Left cardiac atrium (tissue), 4 donors: Measurements from ENCODE around the gene ZSCAN22. TPM values are rescaled to one million over a fixed set of nuclear protein-coding genes. Genes with fewer than 3 reads are reported as not detected.
"Not testable (repeated sequence)": the region's sequence is repeated elsewhere in the genome, so short reads cannot be mapped to it uniquely, and the experiment has no call there.

ENCODE experiments used
- ATAC-seq, 2 donors: fragments of 200-7000 bp; cut with Tn5 transposase; one replicate each; pipeline ENCODE4 v1.9.1; 2020; ENCODE audit warnings: mild to moderate bottlenecking in 2 of 2, moderate library complexity in 2 of 2
- DNase-seq: peaks from one replicate; pipeline ENCODE4 v3.0.0-alpha.2; 2020
- intact Hi-C, 2 donors: fragments of 100-400 bp; cut with DNase I; formaldehyde crosslinking; loops; one replicate each; pipeline versions ENCODE4 v1.14.1 to v1.15.1; 2022 to 2023
- total RNA-seq, 2 donors: library from RNA; stranded (reverse); fragmentation: NEBNext Ultra II Directional; extraction: Animal tissue kit (Norgen Biotek cat#: 25700); gene quantifications; one replicate each; pipeline ENCODE4 v1.2.1, GENCODE V29; 2021
- donor health status: DM: no; HTN: yes; CAD: no.
- donor health status: DM: no; HTN: yes; CAD: no; lungs with severe emphysema.
- donor health status: DM: yes; HTN: yes; CAD: no.
- donor health status: Dilated cardiomyopathy.

Gene ZSCAN22
- total RNA-seq, 2 donors from 2014 or later = 2.0 to 2.1 TPM

DNA sequence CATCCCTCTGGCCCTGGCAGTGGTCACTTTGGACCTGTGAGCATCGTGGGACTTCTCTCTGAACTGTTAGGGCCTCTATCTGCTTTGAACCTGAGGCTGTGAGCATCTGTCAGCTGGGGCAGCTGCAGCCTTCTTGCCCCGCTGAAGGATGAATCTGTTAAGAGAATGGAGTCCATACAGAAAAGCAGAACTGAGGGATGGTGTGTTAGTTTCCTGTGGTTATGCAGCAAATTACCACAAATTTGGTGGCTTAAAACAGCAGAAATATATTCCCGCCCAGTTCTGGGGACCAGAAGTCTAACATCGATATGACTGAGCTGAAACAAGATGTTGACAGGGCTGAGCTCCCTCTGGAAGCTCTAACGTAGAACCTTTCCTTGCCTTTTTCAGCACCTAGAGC, 37.4 kb downstream of the ZSCAN22 start:
- DNase-seq (no peak), ATAC-seq (no peak)
- intact Hi-C loops = no loop called here

GRCh38 chr19:58366585-58367430, 40.0 kb downstream of the ZSCAN22 start:
- DNase-seq (no peak), ATAC-seq (no peak)
- intact Hi-C loops = no loop called here

DNA sequence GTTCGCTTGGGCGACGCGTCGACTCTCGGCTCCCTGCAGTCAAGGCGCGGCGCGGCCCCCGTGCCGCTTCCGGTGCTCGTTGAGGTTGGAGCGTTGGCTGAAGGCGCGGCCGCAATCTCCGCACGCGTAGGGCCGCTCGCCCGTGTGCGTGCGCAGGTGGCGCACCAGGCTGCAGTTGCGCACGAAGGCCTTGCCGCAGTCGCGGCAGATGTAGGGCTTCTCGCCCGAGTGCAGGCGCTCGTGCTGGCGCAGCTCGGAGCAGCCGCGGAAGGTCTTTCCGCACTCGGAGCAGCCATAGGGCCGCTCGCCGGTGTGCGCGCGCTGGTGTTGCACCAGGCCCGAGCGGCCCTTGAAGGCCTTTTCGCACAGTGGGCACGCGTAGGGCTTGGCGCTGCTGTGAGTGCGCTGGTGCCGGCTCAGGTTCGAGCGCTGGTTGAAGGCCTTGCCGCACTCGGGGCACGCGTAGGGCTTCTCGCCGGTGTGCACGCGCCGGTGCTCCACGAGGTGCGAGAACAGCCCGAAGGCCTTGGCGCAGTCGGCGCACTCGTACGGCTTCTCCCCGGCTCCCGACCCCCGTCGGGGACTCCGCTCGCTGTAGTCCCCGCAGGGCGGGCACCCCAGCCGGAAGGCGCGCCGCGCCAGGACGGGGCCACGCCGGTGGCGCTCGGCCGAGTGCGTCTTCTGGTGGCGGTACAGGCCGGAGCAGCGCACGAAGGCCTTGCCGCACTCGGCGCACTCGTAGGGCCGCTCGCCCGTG, 41.1 kb downstream of the ZSCAN22 start:
- intact Hi-C loops = no loop called here
- ATAC-seq (no peak), DNase-seq (no peak)

GRCh38 chr19:58368561-58369360, 42.0 kb downstream of the ZSCAN22 start:
- ATAC-seq = peak in 1 of 2 donors; percentile 23
- DNase-seq = no peak
- intact Hi-C loops = no loop called here

DNA sequence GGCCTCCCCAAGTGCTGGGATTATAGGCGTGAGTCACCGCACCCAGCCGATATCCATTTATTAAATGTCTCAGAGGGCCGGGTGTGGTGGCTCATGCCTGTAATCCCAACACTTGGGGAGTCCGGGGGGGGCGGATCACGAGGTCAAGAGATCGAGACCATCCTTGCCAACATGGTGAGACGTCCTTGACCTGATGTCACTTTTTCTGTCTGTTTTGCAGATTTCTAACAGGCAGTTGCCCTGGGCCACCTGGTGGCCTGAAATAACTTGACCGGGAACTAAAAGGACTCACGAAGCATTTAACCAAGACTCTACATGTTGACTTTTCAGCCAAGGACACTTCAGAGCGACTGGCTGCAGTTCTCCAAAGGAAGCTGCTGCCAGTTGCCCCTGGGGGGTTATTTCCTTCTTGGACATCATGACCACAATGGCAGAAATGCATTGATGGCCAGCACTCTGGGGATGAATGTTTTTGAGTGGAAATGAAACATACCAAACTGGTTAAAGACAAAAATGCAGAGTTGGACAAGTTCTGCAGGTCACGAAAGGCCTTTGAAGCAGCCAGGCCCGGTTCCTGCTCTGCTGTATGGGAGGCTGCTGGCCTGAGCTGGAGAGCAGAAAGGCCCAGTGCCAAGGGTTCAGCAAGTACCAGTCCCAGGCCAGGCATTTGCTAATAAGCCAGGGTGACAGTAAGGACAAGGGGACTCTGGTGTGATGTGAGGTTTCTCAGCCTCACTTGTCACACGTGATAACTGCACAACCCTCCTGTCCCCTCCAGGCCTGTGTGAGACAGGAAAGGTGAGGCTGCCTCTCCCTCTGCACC, 45.7 kb downstream of the ZSCAN22 start:
- intact Hi-C loops = no loop called here
- DNase-seq = no peak
- ATAC-seq = peak; percentile 38 to 75

GRCh38 chr19:58374200-58374599, 47.4 kb downstream of the ZSCAN22 start:
- intact Hi-C loops = no loop called here
- ATAC-seq (no peak), DNase-seq (no peak)

GRCh38 chr19:58376724-58377123, 49.9 kb downstream of the ZSCAN22 start:
- intact Hi-C loops, ATAC-seq, DNase-seq: not testable (repeated sequence)

GRCh38 chr19:58379246-58379645, 52.5 kb downstream of the ZSCAN22 start:
- intact Hi-C loops = no loop called here

GRCh38 chr19:58380037-58380661, 53.4 kb downstream of the ZSCAN22 start:
- no peak for DNase-seq
- no peak for ATAC-seq
- intact Hi-C loops = no loop called here

More at GRCh38 chr19:58379246-58379645, 52.5 kb downstream of the ZSCAN22 start:
- no peak for DNase-seq
- ATAC-seq = no peak

DNA sequence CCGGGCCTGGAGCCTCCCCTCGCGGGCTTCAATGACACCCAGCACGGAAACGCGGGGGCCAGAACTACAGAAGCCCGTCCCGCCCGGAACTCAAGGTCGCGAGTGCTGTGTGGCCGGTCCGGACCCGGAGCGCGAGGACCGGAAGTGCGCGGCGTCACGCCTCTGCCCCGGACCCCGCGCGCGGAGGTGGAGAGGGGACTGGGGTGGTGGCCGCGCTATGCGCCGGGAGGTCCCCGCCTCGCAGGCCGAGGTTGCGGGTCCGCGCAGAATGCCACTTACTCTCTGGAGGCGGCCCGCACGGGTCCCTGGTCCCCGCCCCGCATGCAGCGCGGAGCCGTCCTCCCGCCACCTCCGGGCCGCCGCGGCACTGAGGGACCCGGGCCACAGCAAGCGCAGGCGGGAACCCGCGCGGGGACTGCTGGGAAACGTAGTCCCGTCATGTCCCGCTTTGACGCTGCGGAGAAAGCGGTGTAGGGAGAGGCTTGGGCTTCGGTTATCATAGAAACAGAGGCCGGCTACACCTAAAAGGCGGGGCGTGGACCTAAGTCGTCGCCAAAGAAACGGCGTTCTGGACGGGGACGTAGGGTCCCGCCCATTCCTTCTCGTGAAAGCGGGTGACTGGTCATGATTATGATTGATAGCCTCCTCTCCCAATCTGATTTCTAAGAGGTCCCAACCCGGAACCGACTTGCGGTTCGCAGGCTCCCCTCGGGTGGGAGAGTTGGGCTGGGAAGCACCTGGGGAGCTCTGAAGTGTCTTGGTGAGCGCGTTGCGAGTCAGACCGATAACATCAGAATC, 54.1 kb downstream of the ZSCAN22 start, which contains the start of gene ZNF837:
Gene ZNF837 (minus strand): TSS at position 369 of the 798 bp plus-strand sequence. CDS start 11,698 bp downstream, outside the sequence.
- intact Hi-C loops = no loop called here
- peak; percentile 99 for DNase-seq
- ATAC-seq = peak; percentile 96

- intact Hi-C loops = no loop called here
- DNase-seq = no peak
- no peak for ATAC-seq
Observed at GRCh38 chr19:58381460-58382212, 54.8 kb downstream of the ZSCAN22 start.

DNA sequence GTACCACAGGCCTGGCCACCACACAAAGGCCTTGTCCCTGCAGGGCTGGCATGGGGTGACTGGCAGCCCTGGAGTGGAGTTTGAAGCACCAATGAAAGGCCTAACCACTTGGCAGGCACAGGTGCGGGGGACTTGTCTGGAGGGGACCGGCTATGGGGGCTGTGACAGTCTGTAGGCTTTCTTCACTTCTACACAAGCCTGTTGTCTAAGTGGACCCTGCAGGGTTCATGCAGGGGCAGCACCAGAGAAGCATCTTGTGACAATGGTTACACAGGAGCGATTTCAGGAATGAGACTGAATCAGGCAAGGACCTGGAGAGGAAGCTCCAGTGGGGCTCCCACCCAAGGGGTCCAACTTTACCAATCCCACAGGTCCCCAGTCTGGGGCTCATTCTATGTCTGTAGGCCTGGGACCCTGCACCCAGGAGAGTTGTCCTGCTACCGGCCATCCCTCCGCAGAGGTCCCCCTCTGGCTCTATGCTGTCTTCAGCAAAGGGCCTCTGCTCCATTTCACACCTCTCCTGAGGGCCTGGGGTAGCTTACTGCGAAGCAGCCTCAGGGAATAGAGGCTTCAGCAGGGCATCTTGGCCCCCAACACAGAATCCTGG, 56.3 kb downstream of the ZSCAN22 start:
- no peak for DNase-seq

DNA sequence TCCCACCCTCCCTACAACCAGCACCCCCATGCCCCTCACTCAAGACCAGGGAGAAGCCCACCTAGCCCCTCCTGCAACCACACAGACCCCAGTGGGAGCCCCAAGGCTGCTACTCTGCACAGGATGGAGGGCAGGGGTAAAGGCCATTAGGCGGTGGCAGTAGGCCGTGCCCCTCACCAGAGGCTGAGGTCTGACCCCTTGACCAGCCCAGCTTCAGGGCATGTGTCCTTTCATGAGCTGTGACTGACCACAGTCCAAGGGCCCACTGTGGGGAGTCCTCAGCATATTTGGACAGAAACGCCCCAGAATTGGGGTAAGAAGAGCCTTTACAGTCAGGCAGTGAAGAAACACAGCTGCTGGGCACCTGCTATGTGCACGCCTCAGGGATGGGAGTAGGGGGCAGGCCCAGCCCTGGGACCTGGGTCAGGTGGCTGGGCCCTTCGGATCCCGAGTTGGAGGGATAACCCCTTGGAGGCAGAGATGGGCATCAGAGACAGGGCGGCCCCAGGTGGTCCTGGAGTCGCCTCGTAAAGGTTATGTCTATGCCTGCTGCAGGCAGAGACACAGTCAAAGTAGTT, 58.6 kb downstream of the ZSCAN22 start:
- ATAC-seq = no peak

More for the DNA sequence above, 56.3 kb downstream of the ZSCAN22 start:
- intact Hi-C loops = no loop called here
- no peak for ATAC-seq

GRCh38 chr19:58385891-58386575, 59.2 kb downstream of the ZSCAN22 start:
- intact Hi-C loops = no loop called here
- peak; percentile 46 for DNase-seq

More for the DNA sequence above, 58.6 kb downstream of the ZSCAN22 start:
- no peak for DNase-seq
- intact Hi-C loops = no loop called here

More at GRCh38 chr19:58385891-58386575, 59.2 kb downstream of the ZSCAN22 start:
- ATAC-seq = peak; percentile 16 to 23
